ENCODE results near the gene KLHL26.

DNA sequence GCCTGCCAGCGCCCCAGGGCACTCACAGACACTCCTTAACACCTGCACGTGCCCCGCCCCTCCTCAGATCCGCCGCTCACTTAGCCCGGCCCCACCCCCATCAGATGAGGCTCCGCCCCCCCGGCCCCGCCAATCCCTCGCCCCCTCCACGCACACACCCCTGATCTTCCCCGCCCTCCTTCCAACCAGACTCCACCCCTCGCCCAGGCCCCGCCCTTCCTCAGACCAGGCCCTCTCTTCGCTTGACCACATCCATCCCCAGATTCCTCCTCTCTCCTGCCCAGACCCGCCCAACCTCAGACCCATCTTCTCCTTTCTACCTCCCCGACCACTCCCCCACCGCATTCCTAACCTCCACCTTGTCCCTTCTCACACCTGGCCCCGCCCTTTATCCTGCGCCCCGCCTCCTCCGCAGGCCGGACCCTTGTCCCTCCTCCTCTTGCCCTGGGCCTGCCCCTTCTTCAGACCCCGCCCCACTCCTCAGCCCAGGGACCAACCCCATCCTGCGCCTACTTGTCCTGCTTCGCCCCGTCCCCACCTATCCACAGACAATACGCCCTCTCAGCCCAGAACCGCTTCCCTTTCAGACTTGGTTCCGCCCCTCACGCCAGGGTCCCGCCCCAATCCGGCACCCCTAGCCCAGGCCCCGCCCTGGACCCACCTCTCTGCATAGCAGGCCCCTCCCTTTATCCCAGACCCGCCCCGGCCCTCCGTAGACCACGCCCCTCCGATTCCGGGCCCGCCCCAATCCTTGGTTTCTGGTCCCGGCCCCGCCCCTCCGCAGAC, 452 bp upstream of the KLHL26 start:
- TF ChIP-seq, protein P1, sequence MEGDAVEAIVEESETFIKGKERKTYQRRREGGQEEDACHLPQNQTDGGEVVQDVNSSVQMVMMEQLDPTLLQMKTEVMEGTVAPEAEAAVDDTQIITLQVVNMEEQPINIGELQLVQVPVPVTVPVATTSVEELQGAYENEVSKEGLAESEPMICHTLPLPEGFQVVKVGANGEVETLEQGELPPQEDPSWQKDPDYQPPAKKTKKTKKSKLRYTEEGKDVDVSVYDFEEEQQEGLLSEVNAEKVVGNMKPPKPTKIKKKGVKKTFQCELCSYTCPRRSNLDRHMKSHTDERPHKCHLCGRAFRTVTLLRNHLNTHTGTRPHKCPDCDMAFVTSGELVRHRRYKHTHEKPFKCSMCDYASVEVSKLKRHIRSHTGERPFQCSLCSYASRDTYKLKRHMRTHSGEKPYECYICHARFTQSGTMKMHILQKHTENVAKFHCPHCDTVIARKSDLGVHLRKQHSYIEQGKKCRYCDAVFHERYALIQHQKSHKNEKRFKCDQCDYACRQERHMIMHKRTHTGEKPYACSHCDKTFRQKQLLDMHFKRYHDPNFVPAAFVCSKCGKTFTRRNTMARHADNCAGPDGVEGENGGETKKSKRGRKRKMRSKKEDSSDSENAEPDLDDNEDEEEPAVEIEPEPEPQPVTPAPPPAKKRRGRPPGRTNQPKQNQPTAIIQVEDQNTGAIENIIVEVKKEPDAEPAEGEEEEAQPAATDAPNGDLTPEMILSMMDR (IDR thresholded peaks at IDR 0.05; ENCODE audit: borderline replicate concordance, extremely low read depth, low read length, poor library complexity, severe bottlenecking): no peak
- TF ChIP-seq EZH2 (IDR thresholded peaks at IDR 0.05; ENCODE audit: borderline replicate concordance, low read depth, low read length, severe bottlenecking): no peak

Data from DND-41 (cell line).